Activated CD8-positive, alpha-beta memory T cell treated with anti-CD3 and anti-CD28 coated beads, Interleukin-2, amount 50 U/mL, for 24 hours (primary cell): ENCODE results near the gene DBN1.

ENCODE experiments used
- DNase-seq: peaks from one replicate; pipeline ENCODE4 v3.0.0-alpha.2; 2020; ENCODE audit errors: extremely low read depth

The DBN1 gene

GRCh38 chr5:177455661-177456590, 17.5 kb downstream of the DBN1 start:
- DNase-seq = peak; percentile 88

GRCh38 chr5:177455036-177455660, 18.3 kb downstream of the DBN1 start:
- peak; percentile 77 for DNase-seq

- peak; percentile 73 for DNase-seq
Measured at GRCh38 chr5:177454397-177455035, 18.9 kb downstream of the DBN1 start.

- DNase-seq = no peak
Measured at GRCh38 chr5:177453852-177454396, 19.5 kb downstream of the DBN1 start.

GRCh38 chr5:177452688-177453638, 20.5 kb downstream of the DBN1 start:
- DNase-seq = no peak

GRCh38 chr5:177450667-177451424, 22.6 kb downstream of the DBN1 start:
- no peak for DNase-seq

GRCh38 chr5:177449140-177450061, 24.0 kb downstream of the DBN1 start:
- DNase-seq = no peak

- DNase-seq = no peak
Measured at GRCh38 chr5:177448244-177448950, 25.0 kb downstream of the DBN1 start.

GRCh38 chr5:177447611-177448243, 25.7 kb downstream of the DBN1 start:
- no peak for DNase-seq

- DNase-seq = no peak
Measured at GRCh38 chr5:177447066-177447610, 26.3 kb downstream of the DBN1 start.

- DNase-seq = no peak
Measured at GRCh38 chr5:177446200-177447065, 27.0 kb downstream of the DBN1 start, which contains the start of gene PRR7. Gene PRR7, plus strand, starts transcription at chr5:177446814. Its CDS starts 8,254 bp downstream, at chr5:177455068.

- no peak for DNase-seq
Measured at GRCh38 chr5:177445917-177446199, 27.6 kb downstream of the DBN1 start.

- DNase-seq = no peak
Measured at GRCh38 chr5:177445052-177445916, 28.1 kb downstream of the DBN1 start.

- no peak for DNase-seq
Measured at GRCh38 chr5:177444106-177445051, 29.1 kb downstream of the DBN1 start.
